SK-N-SH treated with all-trans-retinoic acid at 6 μM for 48 hours (cell line): ENCODE data around the gene ADAT3.

Source experiments
- BACH2 ChIP-seq: fragments of 250-450 bp; sonication (Bioruptor Pico); IDR thresholded peaks from 2 replicates; pipeline ENCODE4 v1.9.0; 2021; ENCODE audit warnings: mild to moderate bottlenecking, borderline replicate concordance
- PPARA ChIP-seq: fragments of 250-450 bp; sonication (Bioruptor Pico); IDR thresholded peaks from 2 replicates; pipeline ENCODE4 v1.5.0; 2020; ENCODE audit warnings: mild to moderate bottlenecking, borderline replicate concordance
- ZC3H10 ChIP-seq: fragments of 250-450 bp; sonication (Bioruptor Pico); IDR thresholded peaks from 2 replicates; pipeline ENCODE4 v1.5.1; 2021; ENCODE audit warnings: mild to moderate bottlenecking, moderate library complexity
- ZFP3 ChIP-seq: fragments of 250-450 bp; sonication (Bioruptor Pico); IDR thresholded peaks from 2 replicates; pipeline ENCODE4 v1.5.0; 2020; ENCODE audit warnings: mild to moderate bottlenecking, moderate library complexity
- ZFP30 ChIP-seq: fragments of 450-650 bp; formaldehyde crosslinking; IDR thresholded peaks from 2 replicates; pipeline ENCODE4 v1.5.0; 2022; ENCODE audit warnings: mild to moderate bottlenecking, moderate library complexity
- ZNF565 ChIP-seq: fragments of 450-650 bp; formaldehyde crosslinking; conservative IDR thresholded peaks from 2 replicates; pipeline ENCODE4 v1.5.0; 2020; ENCODE audit warnings: low read depth, mild to moderate bottlenecking, moderate library complexity
- ZNF70 ChIP-seq: fragments of 450-650 bp; formaldehyde crosslinking; IDR thresholded peaks from 2 replicates; pipeline ENCODE4 v1.5.0; 2020; ENCODE audit warnings: mild to moderate bottlenecking, moderate library complexity
- ZNF8 ChIP-seq: fragments of 450-650 bp; formaldehyde crosslinking; IDR thresholded peaks from 2 replicates; pipeline ENCODE4 v1.5.0; 2020; ENCODE audit warnings: mild to moderate bottlenecking, moderate library complexity
- TF ChIP-seq, protein P1 (sequence below): fragments of 250-450 bp; sonication (Bioruptor Pico); IDR thresholded peaks from 2 replicates; pipeline ENCODE4 v1.8.0; 2021; ENCODE audit warnings: low read depth, mild to moderate bottlenecking, moderate library complexity, borderline replicate concordance
- TF ChIP-seq, protein P2 (sequence below): fragments of 250-450 bp; sonication (Bioruptor Pico); IDR thresholded peaks from 2 replicates; pipeline ENCODE4 v1.8.0; 2020; ENCODE audit warnings: mild to moderate bottlenecking, moderate library complexity, borderline replicate concordance

DNA sequence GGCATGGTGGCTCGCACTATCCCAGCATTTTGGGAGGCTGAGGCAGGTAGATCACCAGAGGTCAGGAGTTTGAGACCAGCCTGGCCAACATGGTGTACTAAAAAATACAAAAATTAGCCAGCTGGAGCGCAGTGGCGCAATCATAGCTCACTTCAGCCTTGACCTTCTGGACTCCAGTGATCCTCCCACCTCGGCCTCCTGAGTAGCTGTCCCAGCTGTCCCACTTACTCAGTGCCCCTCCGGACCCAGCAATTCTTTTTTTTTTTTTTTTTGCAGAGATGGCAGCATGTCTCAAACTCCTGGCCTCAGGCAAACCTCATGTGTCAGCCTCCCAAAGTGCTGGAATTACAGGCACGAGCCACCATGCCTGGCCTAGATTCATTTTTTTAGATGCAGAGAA lies 2.3 kb upstream of the ADAT3 start:
- TF ChIP-seq, protein P1, sequence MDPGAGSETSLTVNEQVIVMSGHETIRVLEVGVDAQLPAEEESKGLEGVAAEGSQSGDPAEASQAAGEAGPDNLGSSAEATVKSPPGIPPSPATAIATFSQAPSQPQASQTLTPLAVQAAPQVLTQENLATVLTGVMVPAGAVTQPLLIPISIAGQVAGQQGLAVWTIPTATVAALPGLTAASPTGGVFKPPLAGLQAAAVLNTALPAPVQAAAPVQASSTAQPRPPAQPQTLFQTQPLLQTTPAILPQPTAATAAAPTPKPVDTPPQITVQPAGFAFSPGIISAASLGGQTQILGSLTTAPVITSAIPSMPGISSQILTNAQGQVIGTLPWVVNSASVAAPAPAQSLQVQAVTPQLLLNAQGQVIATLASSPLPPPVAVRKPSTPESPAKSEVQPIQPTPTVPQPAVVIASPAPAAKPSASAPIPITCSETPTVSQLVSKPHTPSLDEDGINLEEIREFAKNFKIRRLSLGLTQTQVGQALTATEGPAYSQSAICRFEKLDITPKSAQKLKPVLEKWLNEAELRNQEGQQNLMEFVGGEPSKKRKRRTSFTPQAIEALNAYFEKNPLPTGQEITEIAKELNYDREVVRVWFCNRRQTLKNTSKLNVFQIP (CRISPR knock-in tag): no peak
- TF ChIP-seq, protein P2, sequence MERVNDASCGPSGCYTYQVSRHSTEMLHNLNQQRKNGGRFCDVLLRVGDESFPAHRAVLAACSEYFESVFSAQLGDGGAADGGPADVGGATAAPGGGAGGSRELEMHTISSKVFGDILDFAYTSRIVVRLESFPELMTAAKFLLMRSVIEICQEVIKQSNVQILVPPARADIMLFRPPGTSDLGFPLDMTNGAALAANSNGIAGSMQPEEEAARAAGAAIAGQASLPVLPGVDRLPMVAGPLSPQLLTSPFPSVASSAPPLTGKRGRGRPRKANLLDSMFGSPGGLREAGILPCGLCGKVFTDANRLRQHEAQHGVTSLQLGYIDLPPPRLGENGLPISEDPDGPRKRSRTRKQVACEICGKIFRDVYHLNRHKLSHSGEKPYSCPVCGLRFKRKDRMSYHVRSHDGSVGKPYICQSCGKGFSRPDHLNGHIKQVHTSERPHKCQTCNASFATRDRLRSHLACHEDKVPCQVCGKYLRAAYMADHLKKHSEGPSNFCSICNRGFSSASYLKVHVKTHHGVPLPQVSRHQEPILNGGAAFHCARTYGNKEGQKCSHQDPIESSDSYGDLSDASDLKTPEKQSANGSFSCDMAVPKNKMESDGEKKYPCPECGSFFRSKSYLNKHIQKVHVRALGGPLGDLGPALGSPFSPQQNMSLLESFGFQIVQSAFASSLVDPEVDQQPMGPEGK: no peak
- no peak for TF ChIP-seq PPARA
- no peak for TF ChIP-seq ZFP30 (CRISPR knock-in tag)
- no peak for TF ChIP-seq BACH2
- no peak for TF ChIP-seq ZC3H10 (CRISPR knock-in tag)
- TF ChIP-seq ZNF565 (CRISPR knock-in tag): no peak
- TF ChIP-seq ZNF8 (CRISPR knock-in tag): no peak
- TF ChIP-seq ZNF70 (CRISPR knock-in tag): no peak
- no peak for TF ChIP-seq ZFP3
